ENCODE results near the gene ALDH3A2.

Gene ALDH3A2

DNA sequence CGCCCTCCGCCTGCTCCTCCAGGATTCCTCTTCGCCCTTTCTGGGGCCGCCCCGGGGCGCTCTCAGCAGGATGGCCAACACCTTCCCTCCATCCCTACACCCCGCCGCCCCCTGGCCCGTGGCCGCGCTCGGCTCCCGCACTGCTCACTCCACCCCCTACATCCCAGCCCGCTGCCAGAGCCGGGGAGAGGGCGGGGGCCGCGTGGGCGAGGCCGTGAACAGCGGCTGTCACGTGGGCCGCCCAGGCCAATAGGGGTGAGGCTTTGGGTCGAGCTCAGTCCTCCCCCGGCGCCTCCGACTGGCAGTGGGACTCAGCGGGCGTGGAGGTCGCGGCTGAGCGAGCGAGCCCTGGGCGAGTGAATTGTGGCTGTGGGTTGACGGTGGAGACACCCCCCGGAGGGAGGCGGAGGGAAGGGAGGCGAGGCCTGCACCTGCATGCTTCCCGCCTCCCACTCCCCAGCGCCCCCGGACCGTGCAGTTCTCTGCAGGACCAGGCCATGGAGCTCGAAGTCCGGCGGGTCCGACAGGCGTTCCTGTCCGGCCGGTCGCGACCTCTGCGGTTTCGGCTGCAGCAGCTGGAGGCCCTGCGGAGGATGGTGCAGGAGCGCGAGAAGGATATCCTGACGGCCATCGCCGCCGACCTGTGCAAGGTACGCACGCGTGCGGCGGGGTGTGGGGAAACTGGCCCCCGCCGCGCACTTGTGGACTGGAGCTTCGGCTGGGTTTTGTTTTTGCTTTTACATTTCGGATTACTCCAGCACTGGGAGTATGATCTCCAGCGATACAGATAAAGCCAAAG lies at the start of gene ALDH3A2:
ALDH3A2 (plus strand) TSS at position 277 of the 799 bp plus-strand sequence; CDS start at position 498, 221 bp downstream.
- DNase-seq (ENCODE audit: low read depth in 2 of 2), result peak; percentile 85 to 94

- DNase-seq (ENCODE audit: low read depth in 2 of 2), result no peak
Observed at GRCh38 chr17:19610311-19610710, 38.2 kb upstream of the ALDH3A2 start.

DNA sequence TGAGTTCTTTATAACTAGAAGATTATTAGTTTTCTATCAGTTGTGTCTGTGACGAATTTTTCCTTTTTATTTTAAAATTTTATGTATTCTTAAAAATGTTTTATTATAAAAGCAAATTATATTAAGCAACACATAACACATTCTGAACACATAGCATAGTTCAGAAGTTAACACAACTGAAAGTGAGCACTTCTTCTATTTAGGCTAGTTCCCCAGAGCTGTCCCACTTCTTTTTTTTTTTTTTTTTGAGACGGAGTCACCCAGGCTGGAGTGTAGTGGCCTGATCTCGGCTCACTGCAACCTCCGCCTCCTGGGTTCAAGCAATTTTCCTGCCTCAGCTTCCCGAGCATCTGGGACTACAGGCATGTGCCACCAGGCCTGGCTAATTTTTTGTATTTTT lies 37.7 kb upstream of the ALDH3A2 start:
- DNase-seq (ENCODE audit: low read depth in 2 of 2), result no peak

DNA sequence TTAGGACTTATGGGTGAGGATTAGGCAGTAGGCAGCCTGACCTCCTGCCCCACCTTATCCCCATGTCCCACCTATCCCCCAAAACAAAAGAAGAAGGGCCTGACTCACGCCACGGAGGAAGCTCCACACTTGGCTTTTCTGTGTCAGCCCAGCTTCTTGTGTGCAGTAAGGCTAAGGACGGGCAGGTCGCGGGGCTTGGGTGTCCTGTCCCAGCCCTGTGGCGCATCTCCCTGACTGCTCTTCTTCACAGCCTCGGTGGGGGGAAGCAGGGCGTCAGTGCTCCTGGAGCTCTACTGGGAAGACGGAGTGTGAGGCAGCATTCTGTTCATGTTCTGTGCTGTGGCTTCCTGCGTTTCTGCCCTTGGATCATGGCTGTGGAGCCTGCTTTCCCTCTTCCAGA lies 34.6 kb upstream of the ALDH3A2 start:
- DNase-seq (ENCODE audit: low read depth in 2 of 2), result no peak

DNA sequence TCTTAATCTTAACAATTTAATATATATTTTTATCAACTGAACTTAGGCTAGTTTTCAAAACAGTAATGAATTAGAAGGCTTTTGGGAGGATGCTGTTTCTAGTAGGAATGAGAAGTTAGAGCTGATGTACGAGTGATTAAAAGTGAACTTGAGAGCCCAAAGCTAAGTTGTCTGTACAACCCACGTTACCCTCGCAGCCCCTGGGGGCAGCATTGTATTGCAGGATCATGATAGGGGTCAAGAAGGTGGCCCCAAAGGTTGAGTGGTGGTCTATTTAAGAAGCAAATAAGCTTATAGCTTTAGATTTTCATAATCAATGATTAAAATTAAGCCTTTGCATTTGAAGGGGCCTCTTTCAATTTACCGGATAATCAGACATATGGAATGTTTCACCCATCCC lies 33.7 kb upstream of the ALDH3A2 start:
- DNase-seq (ENCODE audit: low read depth in 2 of 2), result no peak

GRCh38 chr17:19618015-19618414 lies 30.5 kb upstream of the ALDH3A2 start:
- no peak for DNase-seq (ENCODE audit: low read depth in 2 of 2)

DNA sequence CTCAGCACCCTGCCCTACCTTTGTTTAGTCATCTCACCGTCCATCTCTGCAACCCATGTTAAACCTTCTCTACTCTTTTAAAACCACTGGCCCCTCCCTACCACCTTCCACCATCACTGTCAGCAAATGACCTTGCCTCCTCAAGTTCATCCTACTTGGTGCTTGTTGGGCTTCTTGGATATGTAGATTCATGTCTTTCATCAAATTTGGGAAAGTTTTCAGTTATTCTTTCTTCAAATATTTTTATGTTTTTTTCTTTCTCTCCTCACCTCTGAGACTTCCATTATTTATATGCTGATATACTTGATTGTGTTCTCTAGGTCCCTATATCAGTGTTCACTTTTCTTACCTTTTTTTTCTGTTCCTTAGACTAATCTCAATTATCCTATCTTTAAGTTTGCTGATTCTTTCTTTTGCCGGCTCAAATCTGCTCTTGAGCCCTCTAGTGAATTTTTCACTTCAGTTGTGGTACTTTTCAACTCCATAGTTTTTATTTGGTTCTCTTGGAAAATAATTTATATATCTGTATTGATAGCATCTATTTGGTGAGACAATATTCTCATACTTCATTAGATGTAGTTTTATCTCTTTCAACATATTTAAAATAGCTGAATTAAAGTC lies 28.7 kb upstream of the ALDH3A2 start:
- DNase-seq (ENCODE audit: low read depth in 2 of 2), result no peak

DNA sequence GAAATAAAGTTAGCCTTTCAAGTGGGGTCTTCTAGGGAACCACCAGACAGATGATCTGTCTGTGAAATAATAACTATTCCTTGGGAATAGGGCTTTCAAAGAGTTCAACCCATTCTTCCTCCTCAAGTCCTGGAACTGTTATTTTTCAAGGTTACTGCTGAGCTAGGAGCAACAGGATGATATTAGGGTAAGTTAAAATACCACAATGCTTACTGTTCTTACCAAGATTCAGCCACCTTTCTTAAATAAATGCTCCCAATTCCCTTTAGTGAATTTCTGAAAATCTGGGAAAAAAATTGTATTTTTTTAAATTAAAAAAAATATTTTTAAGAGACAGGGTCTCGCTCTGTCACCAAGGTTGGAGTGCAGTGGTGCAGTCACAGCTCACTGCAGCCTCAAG lies 26.9 kb upstream of the ALDH3A2 start:
- no peak for DNase-seq (ENCODE audit: low read depth in 2 of 2)

GRCh38 chr17:19626079-19626478 lies 22.5 kb upstream of the ALDH3A2 start:
- DNase-seq (ENCODE audit: low read depth in 2 of 2), result no peak

DNA sequence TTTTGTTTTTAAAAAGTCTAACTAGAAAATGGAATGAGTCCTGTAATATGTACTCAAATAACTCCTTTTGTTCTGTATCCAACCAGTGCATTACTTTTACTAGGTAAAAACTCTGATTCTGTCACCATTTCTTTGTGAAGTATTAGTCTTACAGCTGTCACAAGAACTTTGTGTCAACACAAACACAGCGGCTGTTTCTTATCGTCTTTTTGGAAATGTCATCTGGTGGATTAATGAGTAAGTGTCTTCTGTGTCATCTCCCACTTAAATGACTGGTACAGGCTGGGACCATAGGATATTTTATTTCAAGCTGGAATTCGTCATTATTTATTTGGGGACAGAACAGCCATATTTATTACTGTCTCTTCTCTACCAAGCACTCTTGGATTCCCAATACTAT lies 19.1 kb upstream of the ALDH3A2 start:
- no peak for DNase-seq (ENCODE audit: low read depth in 2 of 2)

GRCh38 chr17:19630035-19630434 lies 18.5 kb upstream of the ALDH3A2 start:
- no peak for DNase-seq (ENCODE audit: low read depth in 2 of 2)

DNA sequence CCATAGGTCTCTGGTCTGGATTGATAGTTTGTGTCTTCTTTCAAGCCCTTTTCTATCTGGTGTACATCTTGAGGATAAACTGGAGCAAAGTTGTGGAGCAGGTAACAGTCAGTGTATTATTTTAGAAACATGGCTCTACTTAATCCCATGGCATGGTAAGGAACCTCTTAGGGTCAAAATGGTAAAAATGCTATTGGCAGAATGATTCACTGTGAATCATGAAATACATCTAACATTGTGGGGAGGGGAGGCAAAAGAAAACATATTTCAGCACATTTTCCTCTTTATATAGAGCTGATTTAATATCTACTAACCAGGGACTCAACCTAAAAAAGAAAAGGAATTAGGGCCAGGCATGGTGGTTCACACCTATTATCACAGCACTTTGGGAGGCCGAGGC lies 17.9 kb upstream of the ALDH3A2 start:
- DNase-seq (ENCODE audit: low read depth in 2 of 2), result no peak

GRCh38 chr17:19631905-19632304 lies 16.6 kb upstream of the ALDH3A2 start:
- no peak for DNase-seq (ENCODE audit: low read depth in 2 of 2)

GRCh38 chr17:19641687-19642372 lies 6.7 kb upstream of the ALDH3A2 start:
- no peak for DNase-seq (ENCODE audit: low read depth in 2 of 2)

DNA sequence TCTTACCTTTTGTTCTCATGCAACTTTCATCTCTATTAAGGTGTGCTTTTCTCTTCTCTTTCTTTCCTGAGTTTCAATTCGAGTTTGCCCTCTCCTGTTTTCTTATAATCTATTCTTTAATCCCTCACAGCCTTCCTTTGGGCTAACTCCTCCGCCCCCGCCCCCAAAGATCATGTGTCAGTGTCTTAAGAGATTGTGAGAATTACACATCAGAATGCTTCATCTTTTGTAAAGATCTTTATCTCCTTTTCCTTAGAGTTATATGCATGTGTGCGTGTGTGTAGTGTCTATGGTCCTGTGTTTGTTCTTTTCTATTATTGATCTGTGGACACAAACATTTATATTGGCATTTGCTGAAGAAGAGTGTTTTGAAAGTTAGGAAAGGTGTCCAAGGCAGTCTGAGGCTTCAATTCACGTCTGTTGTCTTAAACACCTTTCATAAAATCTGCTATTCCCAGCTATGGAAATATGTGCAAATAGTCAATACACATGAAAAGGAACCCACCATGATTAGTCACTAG lies 6.1 kb upstream of the ALDH3A2 start:
- no peak for DNase-seq (ENCODE audit: low read depth in 2 of 2)

GRCh38 chr17:19644493-19645210 lies 3.9 kb upstream of the ALDH3A2 start:
- no peak for DNase-seq (ENCODE audit: low read depth in 2 of 2)

DNA sequence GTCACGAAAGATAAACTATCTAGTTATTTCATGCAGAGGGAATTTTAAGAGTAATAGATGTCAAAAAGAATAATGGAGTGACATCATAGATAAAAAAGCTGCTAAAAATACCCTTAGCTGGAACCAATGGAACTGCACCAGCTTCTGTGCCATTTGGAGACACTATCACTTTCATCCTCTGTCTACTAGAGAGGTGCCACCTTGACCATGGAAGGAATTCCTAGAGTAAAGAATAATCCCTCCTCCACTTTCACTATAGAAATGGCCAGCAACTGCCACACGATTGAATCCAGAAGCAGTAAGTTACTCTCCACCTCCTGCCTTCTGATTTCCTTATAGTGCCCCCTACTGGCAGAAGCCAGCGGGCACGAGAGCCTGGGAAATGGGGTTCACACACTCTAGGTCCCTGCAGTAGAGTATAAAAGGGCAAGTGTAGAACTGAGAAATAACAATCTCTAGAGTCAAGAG lies 2.8 kb upstream of the ALDH3A2 start:
- DNase-seq (ENCODE audit: low read depth in 2 of 2), result peak; percentile 43 to 46

DNA sequence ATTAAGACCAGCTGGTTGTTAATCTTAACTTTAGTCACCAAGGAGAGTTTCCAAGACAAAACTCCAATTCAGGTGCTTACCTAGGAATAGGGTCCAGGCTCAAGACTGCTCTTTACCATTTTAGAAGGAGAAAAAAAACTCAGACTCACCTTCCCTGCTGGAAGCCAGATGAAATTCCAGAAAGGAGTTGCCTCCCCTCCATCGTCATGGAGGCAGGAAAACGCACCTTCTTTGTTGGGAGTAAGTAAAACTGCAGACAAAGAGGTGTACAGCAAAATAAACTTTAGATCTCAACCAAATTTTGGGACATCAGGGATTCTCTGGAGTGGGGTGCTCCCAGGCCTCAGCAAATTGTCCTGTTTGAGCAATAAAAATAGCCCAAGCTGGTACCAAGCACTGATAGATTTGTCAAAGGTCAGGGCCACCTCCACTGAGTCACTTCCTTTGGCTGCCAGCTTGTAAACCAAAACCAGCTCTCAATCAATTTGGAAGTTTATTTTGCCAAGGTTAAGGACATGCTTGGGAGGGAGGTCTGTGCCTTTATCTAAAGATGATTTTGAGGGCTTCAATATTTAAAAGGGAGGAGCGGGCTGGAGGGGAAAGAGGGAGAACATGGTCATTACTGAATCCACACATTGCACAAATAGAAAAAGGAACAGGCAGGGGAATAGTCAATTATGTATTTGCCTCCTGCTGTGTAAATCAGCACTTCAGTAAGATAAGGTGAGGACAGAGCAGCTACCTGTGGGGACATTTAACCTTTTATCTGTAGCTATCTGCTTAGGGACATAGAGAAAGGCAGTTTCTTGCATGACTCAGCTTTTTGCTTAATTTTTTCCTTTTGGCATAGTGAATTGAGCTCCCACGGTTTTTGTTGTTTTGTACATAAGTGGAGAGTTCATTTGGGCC lies 1.5 kb upstream of the ALDH3A2 start:
- no peak for DNase-seq (ENCODE audit: low read depth in 2 of 2)

GRCh38 chr17:19647697-19648474 lies 665 bp upstream of the ALDH3A2 start:
- DNase-seq (ENCODE audit: low read depth in 2 of 2), result peak; percentile 14 to 17

- no peak for DNase-seq (ENCODE audit: low read depth in 2 of 2)
Observed at GRCh38 chr17:19649274-19649541, 657 bp downstream of the ALDH3A2 start.

Measured in stimulated activated CD4-positive, alpha-beta T cell treated with anti-CD3 and anti-CD28 coated beads, Interleukin-15, amount 100 ng/mL, for 48 hours (primary cell).